SK-N-SH treated with all-trans-retinoic acid at 6 μM for 48 hours (cell line): Measurements from ENCODE around the gene ELMO1.

Source experiments
- ATAC-seq: fragments of 200-7000 bp; cut with Tn5 transposase; 3 replicates; pipeline ENCODE4 v1.9.1; 2020; ENCODE audit warnings: mild to moderate bottlenecking, moderate library complexity
- ARNTL ChIP-seq: fragments of 450-650 bp; formaldehyde crosslinking; IDR thresholded peaks from 2 replicates; pipeline ENCODE4 v1.5.0; 2020; ENCODE audit warnings: low read depth, mild to moderate bottlenecking, moderate library complexity, borderline replicate concordance
- BACH2 ChIP-seq: fragments of 250-450 bp; sonication (Bioruptor Pico); IDR thresholded peaks from 2 replicates; pipeline ENCODE4 v1.9.0; 2021; ENCODE audit warnings: mild to moderate bottlenecking, borderline replicate concordance
- CSDC2 ChIP-seq: fragments of 250-450 bp; sonication (Bioruptor Pico); IDR thresholded peaks from 2 replicates; pipeline ENCODE4 v1.5.0; 2020; ENCODE audit warnings: mild to moderate bottlenecking, moderate library complexity
- CSRNP3 ChIP-seq: fragments of 250-450 bp; sonication (Bioruptor Pico); IDR thresholded peaks from 2 replicates; pipeline ENCODE4 v1.5.1; 2021; ENCODE audit warnings: mild to moderate bottlenecking, moderate library complexity
- ESRRG ChIP-seq: fragments of 250-450 bp; sonication (Bioruptor Pico); IDR thresholded peaks from 2 replicates; pipeline ENCODE4 v1.6.1; 2021; ENCODE audit warnings: mild to moderate bottlenecking
- GLIS3 ChIP-seq: fragments of 250-450 bp; sonication (Bioruptor Pico); IDR thresholded peaks from 2 replicates; pipeline ENCODE4 v1.5.0; 2020; ENCODE audit warnings: mild to moderate bottlenecking, moderate library complexity
- ISL1 ChIP-seq: fragments of 250-450 bp; sonication (Bioruptor Pico); IDR thresholded peaks from 2 replicates; pipeline ENCODE4 v2.1.2; 2022; ENCODE audit warnings: mild to moderate bottlenecking, moderate library complexity
- OSR1 ChIP-seq: fragments of 250-450 bp; sonication (Bioruptor Pico); IDR thresholded peaks from 2 replicates; pipeline ENCODE4 v1.8.0; 2022; ENCODE audit warnings: moderate library complexity, mild to moderate bottlenecking, inconsistent platforms
- PATZ1 ChIP-seq: fragments of 250-450 bp; sonication (Bioruptor Pico); IDR thresholded peaks from 2 replicates; pipeline ENCODE4 v1.8.0; 2020; ENCODE audit warnings: mild to moderate bottlenecking, moderate library complexity, borderline replicate concordance
- PPARA ChIP-seq: fragments of 250-450 bp; sonication (Bioruptor Pico); IDR thresholded peaks from 2 replicates; pipeline ENCODE4 v1.5.0; 2020; ENCODE audit warnings: mild to moderate bottlenecking, borderline replicate concordance
- RARB ChIP-seq: fragments of 250-450 bp; sonication (Bioruptor Pico); IDR thresholded peaks from 2 replicates; pipeline ENCODE4 v1.8.0; 2021; ENCODE audit warnings: mild to moderate bottlenecking, moderate library complexity
- SNAI2 ChIP-seq: fragments of 250-450 bp; sonication (Bioruptor Pico); IDR thresholded peaks from 2 replicates; pipeline ENCODE4 v1.5.0; 2020; ENCODE audit warnings: mild to moderate bottlenecking, moderate library complexity
- TCF4 ChIP-seq: fragments of 250-450 bp; sonication (Bioruptor Pico); IDR thresholded peaks from 2 replicates; pipeline ENCODE4 v1.8.0; 2021; ENCODE audit warnings: mild to moderate bottlenecking, moderate library complexity, borderline replicate concordance
- TOX ChIP-seq: fragments of 250-450 bp; sonication (Bioruptor Pico); IDR thresholded peaks from 2 replicates; pipeline ENCODE4 v1.8.0; 2021; ENCODE audit warnings: mild to moderate bottlenecking, moderate library complexity, borderline replicate concordance
- TSHZ2 ChIP-seq: fragments of 250-450 bp; sonication (Bioruptor Pico); IDR thresholded peaks from 2 replicates; pipeline ENCODE4 v1.5.0; 2020; ENCODE audit warnings: mild to moderate bottlenecking, moderate library complexity
- ZC3H10 ChIP-seq: fragments of 250-450 bp; sonication (Bioruptor Pico); IDR thresholded peaks from 2 replicates; pipeline ENCODE4 v1.5.1; 2021; ENCODE audit warnings: mild to moderate bottlenecking, moderate library complexity
- ZFP3 ChIP-seq: fragments of 250-450 bp; sonication (Bioruptor Pico); IDR thresholded peaks from 2 replicates; pipeline ENCODE4 v1.5.0; 2020; ENCODE audit warnings: mild to moderate bottlenecking, moderate library complexity
- ZFP30 ChIP-seq: fragments of 450-650 bp; formaldehyde crosslinking; IDR thresholded peaks from 2 replicates; pipeline ENCODE4 v1.5.0; 2022; ENCODE audit warnings: mild to moderate bottlenecking, moderate library complexity
- ZNF565 ChIP-seq: fragments of 450-650 bp; formaldehyde crosslinking; conservative IDR thresholded peaks from 2 replicates; pipeline ENCODE4 v1.5.0; 2020; ENCODE audit warnings: low read depth, mild to moderate bottlenecking, moderate library complexity
- ZNF70 ChIP-seq: fragments of 450-650 bp; formaldehyde crosslinking; IDR thresholded peaks from 2 replicates; pipeline ENCODE4 v1.5.0; 2020; ENCODE audit warnings: mild to moderate bottlenecking, moderate library complexity
- ZNF8 ChIP-seq: fragments of 450-650 bp; formaldehyde crosslinking; IDR thresholded peaks from 2 replicates; pipeline ENCODE4 v1.5.0; 2020; ENCODE audit warnings: mild to moderate bottlenecking, moderate library complexity
- TF ChIP-seq, protein P1 (sequence below): fragments of 250-450 bp; sonication (Bioruptor Pico); IDR thresholded peaks from 2 replicates; pipeline ENCODE4 v1.5.1; 2020; ENCODE audit warnings: low read depth, mild to moderate bottlenecking, moderate library complexity
- TF ChIP-seq, protein P2 (sequence below): fragments of 250-450 bp; sonication (Bioruptor Pico); IDR thresholded peaks from 2 replicates; pipeline ENCODE4 v1.8.0; 2021; ENCODE audit warnings: low read depth, mild to moderate bottlenecking, moderate library complexity, borderline replicate concordance

ELMO1 gene

DNA sequence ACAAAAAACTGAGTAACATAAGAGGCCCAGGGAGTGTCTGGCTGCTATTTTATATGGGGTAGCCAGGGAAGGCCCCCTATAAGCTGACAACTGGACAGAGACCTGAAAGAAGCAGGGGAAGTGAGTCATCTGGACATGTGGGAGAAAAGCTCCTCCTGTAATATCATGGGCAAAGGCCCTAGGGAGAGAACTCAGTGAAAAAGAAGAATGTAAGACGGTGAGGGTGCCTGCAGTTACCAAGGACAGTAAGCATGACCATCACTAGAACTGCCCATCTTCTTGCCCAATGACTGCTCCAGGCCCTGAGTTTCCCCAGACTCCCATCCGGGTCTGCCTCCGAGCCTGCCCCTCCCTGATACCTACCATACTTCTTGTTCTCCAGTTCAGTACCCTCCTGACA, 2.3 kb downstream of the ELMO1 start:
- TF ChIP-seq TSHZ2 (no peak), ZNF8 (no peak), ZNF565 (CRISPR knock-in tag) (no peak), ZNF70 (no peak), CSRNP3 (CRISPR knock-in tag) (no peak), BACH2 (CRISPR knock-in tag) (no peak), OSR1 (CRISPR knock-in tag) (no peak), ZFP3 (no peak), RARB (CRISPR knock-in tag) (no peak), ZFP30 (CRISPR knock-in tag) (no peak), CSDC2 (CRISPR knock-in tag) (no peak), ARNTL (CRISPR knock-in tag) (no peak)
- TF ChIP-seq, protein P1, sequence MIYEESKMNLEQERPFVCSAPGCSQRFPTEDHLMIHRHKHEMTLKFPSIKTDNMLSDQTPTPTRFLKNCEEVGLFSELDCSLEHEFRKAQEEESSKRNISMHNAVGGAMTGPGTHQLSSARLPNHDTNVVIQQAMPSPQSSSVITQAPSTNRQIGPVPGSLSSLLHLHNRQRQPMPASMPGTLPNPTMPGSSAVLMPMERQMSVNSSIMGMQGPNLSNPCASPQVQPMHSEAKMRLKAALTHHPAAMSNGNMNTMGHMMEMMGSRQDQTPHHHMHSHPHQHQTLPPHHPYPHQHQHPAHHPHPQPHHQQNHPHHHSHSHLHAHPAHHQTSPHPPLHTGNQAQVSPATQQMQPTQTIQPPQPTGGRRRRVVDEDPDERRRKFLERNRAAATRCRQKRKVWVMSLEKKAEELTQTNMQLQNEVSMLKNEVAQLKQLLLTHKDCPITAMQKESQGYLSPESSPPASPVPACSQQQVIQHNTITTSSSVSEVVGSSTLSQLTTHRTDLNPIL = no peak
- no peak for ATAC-seq

DNA sequence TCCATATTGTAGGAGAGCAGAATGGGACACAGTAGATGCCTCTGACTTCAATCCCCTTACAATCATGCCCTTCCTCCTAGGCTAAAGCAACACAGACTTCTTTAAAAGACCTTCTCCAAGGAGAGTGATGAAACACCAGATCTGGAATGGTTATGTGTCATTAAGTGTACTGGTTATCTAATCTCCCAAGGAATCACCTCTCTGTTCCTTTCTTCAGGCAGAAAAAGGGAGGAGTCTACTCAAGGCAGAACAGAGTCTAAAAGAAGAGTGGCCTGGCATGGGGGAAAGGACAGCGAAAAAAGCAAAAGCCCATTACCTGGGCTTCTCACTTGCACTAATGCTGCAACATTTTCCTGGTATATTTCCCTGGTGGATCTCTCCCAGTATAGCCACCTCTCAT, 2.9 kb downstream of the ELMO1 start:
- TF ChIP-seq PPARA (CRISPR knock-in tag) = no peak
- no peak for ATAC-seq

DNA sequence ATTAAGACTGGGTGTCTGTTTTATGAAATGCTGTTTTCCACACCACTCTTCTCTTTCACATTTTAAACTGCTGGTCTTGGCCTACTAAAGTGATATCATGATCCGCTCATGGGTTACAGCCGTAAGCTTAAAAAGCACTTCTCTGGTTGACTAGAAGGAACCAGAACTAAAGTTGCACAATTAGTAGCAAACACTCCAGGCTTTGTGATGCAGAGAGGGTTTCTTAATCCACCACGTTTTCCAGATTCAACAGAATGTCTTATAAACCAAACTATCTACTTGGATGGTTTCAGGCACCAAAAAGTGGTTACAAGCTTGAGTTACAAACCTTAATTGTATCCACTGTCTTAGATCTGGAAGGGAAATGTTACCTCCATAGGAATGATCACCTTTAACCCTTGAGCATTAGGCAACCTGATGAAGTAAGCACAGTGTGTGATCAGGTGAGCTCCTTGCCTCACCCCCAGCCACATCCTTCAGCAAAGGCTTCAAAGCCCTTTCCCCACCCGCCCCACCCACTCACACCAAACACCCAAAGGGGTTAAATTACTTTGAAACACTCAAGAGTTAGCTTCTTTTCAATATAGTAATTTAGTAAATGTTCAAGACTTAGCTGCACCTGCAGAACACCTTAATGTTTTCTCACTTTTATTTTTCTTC, 3.5 kb downstream of the ELMO1 start:
- no peak for ATAC-seq

DNA sequence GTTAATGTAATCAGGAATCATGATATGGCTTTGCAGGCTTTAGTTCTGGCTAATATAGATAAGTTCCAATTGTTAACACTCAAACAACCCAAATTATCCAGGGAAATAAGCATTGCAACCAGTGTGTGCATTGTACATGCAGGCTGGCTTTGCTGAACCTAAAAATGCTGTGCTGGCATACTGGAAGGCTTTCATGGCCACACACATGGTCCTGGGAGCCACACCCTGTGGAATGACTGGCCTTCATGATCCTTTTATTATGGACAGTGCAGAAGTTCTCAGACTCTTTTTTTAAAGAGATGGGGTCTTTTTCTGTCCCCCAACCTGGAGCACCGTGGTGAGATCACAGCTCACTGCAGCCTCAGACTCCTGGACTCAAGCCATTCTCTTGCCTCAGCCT, 5.0 kb downstream of the ELMO1 start:
- no peak for ATAC-seq
- no peak for TF ChIP-seq TOX (CRISPR knock-in tag)
- TF ChIP-seq ZFP3 = no peak
- TF ChIP-seq, protein P2, sequence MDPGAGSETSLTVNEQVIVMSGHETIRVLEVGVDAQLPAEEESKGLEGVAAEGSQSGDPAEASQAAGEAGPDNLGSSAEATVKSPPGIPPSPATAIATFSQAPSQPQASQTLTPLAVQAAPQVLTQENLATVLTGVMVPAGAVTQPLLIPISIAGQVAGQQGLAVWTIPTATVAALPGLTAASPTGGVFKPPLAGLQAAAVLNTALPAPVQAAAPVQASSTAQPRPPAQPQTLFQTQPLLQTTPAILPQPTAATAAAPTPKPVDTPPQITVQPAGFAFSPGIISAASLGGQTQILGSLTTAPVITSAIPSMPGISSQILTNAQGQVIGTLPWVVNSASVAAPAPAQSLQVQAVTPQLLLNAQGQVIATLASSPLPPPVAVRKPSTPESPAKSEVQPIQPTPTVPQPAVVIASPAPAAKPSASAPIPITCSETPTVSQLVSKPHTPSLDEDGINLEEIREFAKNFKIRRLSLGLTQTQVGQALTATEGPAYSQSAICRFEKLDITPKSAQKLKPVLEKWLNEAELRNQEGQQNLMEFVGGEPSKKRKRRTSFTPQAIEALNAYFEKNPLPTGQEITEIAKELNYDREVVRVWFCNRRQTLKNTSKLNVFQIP (CRISPR knock-in tag) = no peak
- TF ChIP-seq SNAI2 = no peak
- no peak for TF ChIP-seq RARB (CRISPR knock-in tag)
- TF ChIP-seq ZNF70 = no peak
- no peak for TF ChIP-seq OSR1 (CRISPR knock-in tag)
- TF ChIP-seq CSRNP3 (CRISPR knock-in tag) = no peak
- no peak for TF ChIP-seq BACH2 (CRISPR knock-in tag)
- TF ChIP-seq, protein P1 = no peak
- TF ChIP-seq TCF4 (CRISPR knock-in tag) = no peak

More for the DNA sequence above, 3.5 kb downstream of the ELMO1 start:
- TF ChIP-seq ZFP3 (no peak), ZNF8 (no peak), GLIS3 (CRISPR knock-in tag) (no peak), BACH2 (CRISPR knock-in tag) (no peak), ZC3H10 (CRISPR knock-in tag) (no peak), ESRRG (no peak), ZFP30 (CRISPR knock-in tag) (no peak), TOX (CRISPR knock-in tag) (no peak), ZNF565 (CRISPR knock-in tag) (no peak), SNAI2 (no peak), TCF4 (CRISPR knock-in tag) (no peak), CSDC2 (CRISPR knock-in tag) (no peak), ISL1 (CRISPR knock-in tag) (no peak), ARNTL (CRISPR knock-in tag) (no peak), PATZ1 (CRISPR knock-in tag) (no peak)
- TF ChIP-seq, all 23 proteins: peak for 0
